Activated naive CD4-positive, alpha-beta T cell treated with anti-CD3 and anti-CD28 coated beads, Interleukin-2, amount 50 U/mL, for 24 hours (primary cell): ENCODE results near the gene PTP4A1.

Experiments
- H3K27ac Mint-ChIP-seq: one replicate; pipeline ENCODE4 v1.8.0; 2021; ENCODE audit warnings: mild to moderate bottlenecking, mixed read lengths
- H3K27me3 Mint-ChIP-seq: one replicate; pipeline ENCODE4 v1.8.0; 2021; ENCODE audit warnings: mixed read lengths
- H3K36me3 Mint-ChIP-seq: one replicate; pipeline ENCODE4 v1.8.0; 2021; ENCODE audit warnings: mixed read lengths
- H3K4me1 Mint-ChIP-seq: one replicate; pipeline ENCODE4 v1.8.0; 2021; ENCODE audit warnings: mixed read lengths
- H3K4me3 Mint-ChIP-seq: one replicate; pipeline ENCODE4 v1.8.0; 2021; ENCODE audit warnings: mild to moderate bottlenecking, mixed read lengths
- H3K9me3 Mint-ChIP-seq: one replicate; pipeline ENCODE4 v1.8.0; 2021; ENCODE audit warnings: mixed read lengths

Gene PTP4A1

DNA sequence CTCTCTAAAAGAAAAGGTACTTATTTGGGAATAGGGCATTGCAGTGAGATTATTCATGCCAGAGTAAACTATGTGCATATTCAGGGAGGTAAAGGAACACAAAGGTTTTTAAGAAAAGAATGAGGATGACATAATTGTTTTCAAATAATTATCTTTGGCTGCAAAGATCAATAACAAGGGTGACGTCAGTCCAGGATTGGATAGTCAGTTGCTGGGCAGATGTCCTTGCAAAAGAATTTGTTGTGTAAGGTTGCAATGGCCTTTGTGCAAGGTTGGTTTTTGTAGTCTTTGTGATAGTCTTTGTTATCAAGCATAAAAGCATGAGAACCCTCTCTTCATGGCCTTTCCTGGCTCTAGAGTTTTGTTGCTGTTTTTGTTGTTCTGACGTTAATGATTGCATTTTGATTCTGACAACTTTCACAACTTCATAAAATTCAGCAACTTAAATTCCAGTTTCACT is 17.7 kb downstream of the PTP4A1 start:
- H3K9me3 Mint-ChIP-seq: no peaks in the 10 kb centered on the region
- H3K4me3 Mint-ChIP-seq: no peak overlapping the region
- no peaks in the 10 kb centered on the region for H3K4me1 Mint-ChIP-seq
- H3K27me3 Mint-ChIP-seq: peaks cover 1% of the 10 kb centered on the region
- H3K27ac Mint-ChIP-seq: no peak overlapping the region
- H3K36me3 Mint-ChIP-seq: no peaks in the 10 kb centered on the region

DNA sequence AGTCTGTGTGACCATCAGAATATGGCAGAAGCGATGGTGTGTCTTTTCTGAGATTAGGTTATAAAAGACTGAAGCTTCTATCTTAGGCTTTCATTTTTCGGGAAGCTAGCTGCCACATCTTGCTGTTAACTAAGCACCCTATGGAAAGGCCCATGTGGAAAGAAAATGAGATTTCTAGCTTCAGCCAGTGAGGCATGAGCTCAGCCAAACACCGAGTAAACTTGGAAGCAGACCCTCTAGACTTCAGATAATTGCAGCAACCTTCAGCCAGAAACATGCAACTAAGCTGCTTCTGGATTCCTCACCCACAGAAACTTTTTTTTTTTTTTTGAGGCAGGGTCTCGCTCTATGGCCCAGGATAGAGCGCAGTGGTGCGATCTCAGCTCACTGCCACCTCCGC is 20.6 kb downstream of the PTP4A1 start:
- Mint-ChIP-seq H3K9me3 (no peaks in the 10 kb centered on the region), H3K27ac (no peak overlapping the region), H3K36me3 (no peaks in the 10 kb centered on the region), H3K27me3 (peaks cover 1% of the 10 kb centered on the region), H3K4me3 (no peak overlapping the region), H3K4me1 (peaks cover 2% of the 10 kb centered on the region)

DNA sequence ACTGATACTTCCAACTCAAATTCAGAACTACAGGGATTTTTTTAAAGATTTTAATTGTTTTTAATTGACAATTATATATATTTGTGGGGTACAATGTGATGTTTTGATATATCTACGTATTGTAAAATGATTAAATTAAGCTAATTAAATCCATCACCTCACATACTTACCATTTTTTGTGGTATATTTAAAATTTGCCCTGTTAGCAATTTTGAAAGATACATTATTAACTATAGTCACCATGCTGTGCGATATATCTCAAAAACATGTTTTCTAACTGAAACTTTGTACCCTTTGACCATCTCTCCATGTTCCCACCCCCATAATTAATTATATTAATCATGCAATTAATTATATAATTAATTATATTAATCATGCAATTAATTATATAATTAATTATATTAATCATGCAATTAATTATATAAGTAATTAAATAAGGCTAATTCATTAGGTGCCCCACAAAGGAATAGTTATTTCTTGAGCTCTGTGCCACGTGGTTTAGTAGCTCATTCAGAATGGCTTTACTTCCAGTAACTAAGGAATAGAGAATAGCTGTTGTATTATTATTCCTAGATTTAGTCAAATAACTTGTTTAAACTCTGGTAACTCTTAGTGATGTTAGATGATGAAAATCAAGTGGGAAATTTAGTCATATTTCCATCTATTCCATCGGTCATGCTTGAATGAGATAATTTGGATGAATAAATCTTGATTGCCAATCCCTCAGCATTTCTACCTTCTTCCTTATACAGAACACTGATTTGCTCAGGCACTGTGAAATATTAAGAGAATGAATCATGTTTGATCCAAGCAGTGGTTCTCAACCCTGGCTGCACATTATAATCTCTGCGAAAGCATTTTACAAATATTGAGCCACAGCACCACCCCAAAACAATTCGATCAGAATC is 25.1 kb downstream of the PTP4A1 start:
- Mint-ChIP-seq H3K27ac (no peak overlapping the region), H3K9me3 (no peaks in the 10 kb centered on the region), H3K36me3 (no peaks in the 10 kb centered on the region), H3K4me3 (peak overlapping the region; percentile 93), H3K27me3 (no peaks in the 10 kb centered on the region), H3K4me1 (peaks cover 20% of the 10 kb centered on the region)

DNA sequence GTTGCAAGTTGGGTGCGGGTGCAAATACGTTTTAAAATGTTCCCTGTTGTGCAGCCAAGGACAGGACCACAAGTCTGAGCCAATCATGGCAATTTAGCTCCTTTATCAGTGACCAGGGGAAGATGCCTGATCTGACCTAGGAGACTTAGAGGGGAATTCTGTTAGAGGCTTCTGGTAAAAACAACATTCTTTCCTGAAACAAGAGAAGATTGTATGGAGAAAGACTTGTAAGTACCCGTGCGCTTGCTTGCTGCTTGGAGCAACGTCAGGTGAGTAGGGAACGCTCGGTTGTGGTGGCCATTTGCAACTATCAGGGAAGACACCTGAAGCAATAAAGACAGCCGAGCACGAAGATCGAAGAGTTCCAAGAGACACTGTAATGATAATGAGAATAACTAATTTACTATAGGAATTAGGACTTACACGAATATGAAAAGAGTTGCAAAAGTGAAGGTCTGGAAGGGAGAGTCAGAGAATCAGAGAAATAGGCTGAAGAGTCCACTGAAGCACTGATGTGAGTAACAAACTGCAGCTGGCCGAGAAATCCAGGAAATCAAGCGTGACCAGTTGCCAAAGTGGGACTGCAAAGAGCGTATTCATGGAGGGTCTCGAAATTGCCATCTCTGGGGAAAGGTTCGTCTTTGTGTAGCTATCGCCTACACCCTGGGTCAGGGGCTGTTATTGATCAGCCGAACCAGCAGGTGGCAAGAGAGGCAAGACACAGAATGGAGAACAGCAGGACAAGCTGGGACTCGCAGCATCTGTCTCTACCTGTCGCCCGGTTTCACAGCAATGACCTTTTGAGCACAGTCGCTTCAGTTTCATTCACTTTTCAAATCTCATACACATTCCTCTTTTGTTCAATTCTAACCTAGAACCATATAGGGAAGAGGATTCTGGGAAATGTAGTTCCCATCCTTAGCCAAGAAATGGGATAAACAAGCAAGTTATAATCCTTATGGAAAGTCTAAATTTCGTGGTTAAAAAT is 26.1 kb downstream of the PTP4A1 start:
- H3K9me3 Mint-ChIP-seq: no peaks in the 10 kb centered on the region
- H3K4me1 Mint-ChIP-seq: peaks cover 20% of the 10 kb centered on the region
- no peaks in the 10 kb centered on the region for H3K27me3 Mint-ChIP-seq
- H3K36me3 Mint-ChIP-seq: no peaks in the 10 kb centered on the region
- H3K4me3 Mint-ChIP-seq: peak overlapping the region; percentile 93
- no peak overlapping the region for H3K27ac Mint-ChIP-seq

DNA sequence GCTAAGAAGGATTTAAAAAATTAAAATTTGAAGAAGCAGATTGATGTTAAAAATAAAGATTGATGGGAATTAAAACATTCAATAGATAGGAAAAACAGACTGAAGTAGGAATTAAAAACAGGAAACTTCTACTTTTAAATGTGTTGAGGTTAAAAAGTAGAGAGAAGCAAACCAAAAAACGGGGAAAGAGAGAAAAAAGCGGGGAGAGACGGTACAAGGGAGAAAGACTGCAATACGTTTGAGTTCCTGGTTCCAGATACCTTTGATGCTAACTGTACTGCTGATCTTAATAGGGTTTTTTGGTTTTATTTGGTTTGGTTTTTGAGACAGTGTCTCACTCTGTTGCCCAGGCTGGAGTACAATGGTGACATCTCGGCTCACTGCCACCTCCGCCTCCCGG is 27.0 kb downstream of the PTP4A1 start:
- Mint-ChIP-seq H3K4me1 (peaks cover 20% of the 10 kb centered on the region), H3K27me3 (no peaks in the 10 kb centered on the region), H3K9me3 (no peaks in the 10 kb centered on the region), H3K27ac (no peak overlapping the region), H3K4me3 (peak overlapping the region; percentile 93), H3K36me3 (no peaks in the 10 kb centered on the region)

DNA sequence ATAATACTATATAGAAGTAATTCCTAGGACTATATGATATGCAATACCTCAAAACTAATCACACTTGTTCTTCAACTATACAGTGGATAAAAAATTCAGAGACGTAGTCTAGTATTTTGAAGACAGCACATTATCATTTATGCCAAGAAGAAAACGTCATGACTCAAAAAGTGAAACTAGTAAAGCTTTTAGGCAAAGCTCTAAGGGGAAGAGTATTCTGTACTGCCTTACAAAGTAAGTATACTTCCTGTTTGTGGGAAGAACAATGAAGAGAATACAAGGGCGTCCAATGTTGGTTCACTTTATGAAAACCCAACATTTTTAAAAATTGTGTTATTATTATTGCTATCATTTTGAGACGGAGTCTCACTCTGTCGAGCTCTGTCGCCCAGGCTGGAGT is 27.9 kb downstream of the PTP4A1 start:
- no peaks in the 10 kb centered on the region for H3K27me3 Mint-ChIP-seq
- no peak overlapping the region for H3K4me3 Mint-ChIP-seq
- H3K27ac Mint-ChIP-seq: no peak overlapping the region
- H3K4me1 Mint-ChIP-seq: peaks cover 20% of the 10 kb centered on the region
- no peaks in the 10 kb centered on the region for H3K36me3 Mint-ChIP-seq
- H3K9me3 Mint-ChIP-seq: no peaks in the 10 kb centered on the region

DNA sequence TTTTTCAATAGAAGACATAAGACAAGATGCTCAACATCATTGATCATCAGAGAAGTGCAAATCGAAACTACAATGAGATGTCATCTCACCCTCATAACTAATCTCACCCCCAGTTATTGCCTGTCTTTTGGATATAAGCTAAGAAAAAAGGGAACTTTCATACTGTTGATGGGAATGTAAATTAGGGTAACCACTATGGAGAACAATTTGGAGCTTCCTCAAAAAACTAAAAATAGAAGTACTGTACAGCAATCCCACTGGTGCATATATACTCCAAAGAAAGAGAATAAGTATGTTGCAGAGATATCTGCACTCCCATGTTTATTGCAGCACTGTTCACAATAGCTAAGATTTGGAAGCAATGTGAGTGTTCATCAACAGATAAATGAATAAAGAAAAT is 37.0 kb downstream of the PTP4A1 start:
- no peaks in the 10 kb centered on the region for H3K27me3 Mint-ChIP-seq
- H3K4me1 Mint-ChIP-seq: no peaks in the 10 kb centered on the region
- H3K9me3 Mint-ChIP-seq: peaks cover 4% of the 10 kb centered on the region
- peaks cover 1% of the 10 kb centered on the region for H3K36me3 Mint-ChIP-seq
- H3K27ac Mint-ChIP-seq: no peak overlapping the region
- no peak overlapping the region for H3K4me3 Mint-ChIP-seq

DNA sequence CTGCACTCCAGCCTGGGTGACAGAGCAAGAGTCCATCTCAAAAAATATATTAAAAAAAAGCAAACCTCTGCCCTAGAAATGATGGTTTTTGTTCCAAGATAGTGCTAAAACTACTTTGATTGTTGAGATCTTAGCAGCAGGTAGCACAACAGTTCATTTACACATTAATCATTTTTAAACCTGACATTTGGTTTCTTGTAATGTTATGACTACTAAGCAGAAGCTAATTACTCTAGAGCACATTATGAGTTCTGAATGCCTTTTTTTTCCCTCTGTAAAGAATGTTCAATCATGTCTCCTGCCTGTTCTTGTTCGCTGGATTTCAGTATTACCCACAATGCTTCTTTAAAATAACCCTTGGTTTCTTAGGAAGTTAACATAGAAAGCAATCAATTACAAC is 38.7 kb downstream of the PTP4A1 start:
- Mint-ChIP-seq H3K36me3 (peaks cover 1% of the 10 kb centered on the region), H3K27me3 (no peaks in the 10 kb centered on the region), H3K9me3 (peaks cover 4% of the 10 kb centered on the region), H3K27ac (no peak overlapping the region), H3K4me1 (no peaks in the 10 kb centered on the region), H3K4me3 (no peak overlapping the region)

DNA sequence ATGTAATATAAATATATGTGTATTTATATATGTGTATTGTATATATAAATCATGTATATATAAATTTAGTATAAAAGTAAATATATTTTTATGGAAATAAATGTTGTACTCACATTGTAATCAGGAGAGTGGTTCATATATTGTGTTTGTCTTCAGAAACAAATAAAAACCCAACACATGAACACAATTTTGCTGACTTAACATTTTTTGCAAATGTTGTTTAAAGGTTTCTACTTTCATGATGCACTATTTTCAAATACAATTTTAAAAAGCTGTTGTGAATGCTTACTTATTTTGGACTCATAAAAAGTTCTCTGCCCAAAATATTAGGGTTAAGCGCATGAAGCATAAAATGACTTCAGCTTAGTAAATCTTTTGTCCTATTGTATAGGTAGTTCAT is 39.3 kb downstream of the PTP4A1 start:
- no peaks in the 10 kb centered on the region for H3K4me1 Mint-ChIP-seq
- H3K4me3 Mint-ChIP-seq: no peak overlapping the region
- H3K27ac Mint-ChIP-seq: no peak overlapping the region
- H3K27me3 Mint-ChIP-seq: peaks cover 3% of the 10 kb centered on the region
- peaks cover 1% of the 10 kb centered on the region for H3K36me3 Mint-ChIP-seq
- H3K9me3 Mint-ChIP-seq: peaks cover 4% of the 10 kb centered on the region

DNA sequence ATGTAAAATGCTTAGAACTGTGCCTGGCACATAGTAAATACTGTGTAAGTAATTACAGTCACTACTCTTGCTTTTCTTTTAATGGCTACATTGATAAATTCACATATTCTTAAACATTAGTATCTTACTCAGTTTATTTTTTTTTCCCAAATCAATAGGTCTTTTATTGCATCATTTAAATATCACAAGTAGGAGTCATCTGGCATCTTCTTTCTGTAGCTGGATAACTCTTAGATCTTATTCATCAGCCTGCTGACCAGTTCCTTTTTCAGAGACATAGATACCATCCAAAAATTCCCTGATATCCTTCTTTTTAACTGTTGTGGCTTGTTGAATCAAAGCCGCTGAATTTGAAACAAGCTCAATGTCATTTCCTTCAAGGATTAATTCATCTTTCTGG is 43.3 kb downstream of the PTP4A1 start:
- peaks cover 8% of the 10 kb centered on the region for H3K27me3 Mint-ChIP-seq
- H3K36me3 Mint-ChIP-seq: peaks cover 2% of the 10 kb centered on the region
- no peaks in the 10 kb centered on the region for H3K9me3 Mint-ChIP-seq
- no peaks in the 10 kb centered on the region for H3K4me1 Mint-ChIP-seq
- H3K4me3 Mint-ChIP-seq: no peak overlapping the region
- no peak overlapping the region for H3K27ac Mint-ChIP-seq
